Endodermal cell (in vitro differentiated cells): ENCODE results near the gene PREX1. TPM values are rescaled to one million over a fixed set of nuclear protein-coding genes. Genes with fewer than 3 reads are reported as not detected.
"Not testable (repeated sequence)": the region's sequence is repeated elsewhere in the genome, so short reads cannot be mapped to it uniquely, and the experiment has no call there.

Source experiments
- DNase-seq: peaks from one replicate; pipeline ENCODE4 v3.0.0-alpha.2; 2017
- H3K27ac ChIP-seq: 2 replicates; pipeline ENCODE4 v1.5.1; 2013; ENCODE audit warnings: mild to moderate bottlenecking, low read depth, low read length, moderate library complexity
- H3K27me3 ChIP-seq: 2 replicates; pipeline ENCODE4 v1.6.1; 2013; ENCODE audit warnings: mild to moderate bottlenecking, low read length, moderate library complexity; ENCODE audit not compliant: insufficient read depth, control insufficient read depth, poor library complexity, severe bottlenecking
- H3K36me3 ChIP-seq: 2 replicates; pipeline ENCODE4 v1.7.0; 2013; ENCODE audit warnings: mild to moderate bottlenecking, low read length, moderate library complexity; ENCODE audit not compliant: control insufficient read depth, insufficient read depth
- H3K4me1 ChIP-seq: one replicate; pipeline ENCODE4 v1.7.0; 2013; ENCODE audit warnings: low read length; ENCODE audit not compliant: control insufficient read depth, insufficient read depth
- H3K4me3 ChIP-seq: 2 replicates; pipeline ENCODE4 v1.5.1; 2013; ENCODE audit warnings: mild to moderate bottlenecking, low read length, moderate library complexity
- H3K9ac ChIP-seq: 2 replicates; pipeline ENCODE4 v1.6.1; 2013; ENCODE audit warnings: mild to moderate bottlenecking, low read length, moderate library complexity; ENCODE audit not compliant: poor library complexity, severe bottlenecking; ENCODE audit errors: extremely low read depth
- H3K9me3 ChIP-seq: 2 replicates; pipeline ENCODE4 v1.6.1; 2013; ENCODE audit warnings: mild to moderate bottlenecking, low read length, moderate library complexity; ENCODE audit not compliant: control insufficient read depth
- H3K27ac Mint-ChIP-seq: 2 replicates; pipeline ENCODE4 v1.8.0; 2020; ENCODE audit warnings: mixed read lengths
- H3K27me3 Mint-ChIP-seq: 2 replicates; pipeline ENCODE4 v1.8.0; 2021; ENCODE audit warnings: mild to moderate bottlenecking, mixed read lengths; ENCODE audit not compliant: insufficient read depth
- H3K36me3 Mint-ChIP-seq: 2 replicates; pipeline ENCODE4 v1.8.0; 2020; ENCODE audit warnings: low read depth, mixed read lengths
- H3K4me1 Mint-ChIP-seq: 2 replicates; pipeline ENCODE4 v1.8.0; 2020; ENCODE audit warnings: mixed read lengths
- H3K4me3 Mint-ChIP-seq: 2 replicates; pipeline ENCODE4 v1.8.0; 2020; ENCODE audit warnings: mild to moderate bottlenecking, moderate library complexity, mixed read lengths
- H3K9me3 Mint-ChIP-seq: 2 replicates; pipeline ENCODE4 v1.8.0; 2020; ENCODE audit warnings: mild to moderate bottlenecking, mixed read lengths
- WGBS, 2 experiments: methylation state at CpG; one replicate each; pipeline versions ENCODE4 v1.1.5 to v1.1.7; 2013; ENCODE audit warnings: missing lambda C conversion rate in 2 of 2, mixed read lengths in 1 of 2; ENCODE audit not compliant: insufficient coverage in 1 of 2, insufficient read length in 1 of 2; 5-methylcytosine and 5-hydroxymethylcytosine counted together
- total RNA-seq, 2 donors: library from RNA; stranded (reverse); fragmentation: NEBNext Ultra II Directional in 1 of 2; extraction: Animal tissue kit (Norgen Biotek cat#: 25700) in 1 of 2; gene quantifications; 2 replicates in 1 of 2; 3 replicates in 1 of 2; pipeline ENCODE4 v1.2.1, GENCODE V29; 2021
- TF ChIP-seq, protein P1 (sequence below): fragments of 200-600 bp; sonication (generic); conservative IDR thresholded peaks from 2 replicates; pipeline ENCODE4 v1.5.0; 2021; ENCODE audit warnings: antibody characterized with exemption, mild to moderate bottlenecking

Gene PREX1
- total RNA-seq, 2 donors from 2014 or later, result 65.3 to 70.5 TPM

DNA sequence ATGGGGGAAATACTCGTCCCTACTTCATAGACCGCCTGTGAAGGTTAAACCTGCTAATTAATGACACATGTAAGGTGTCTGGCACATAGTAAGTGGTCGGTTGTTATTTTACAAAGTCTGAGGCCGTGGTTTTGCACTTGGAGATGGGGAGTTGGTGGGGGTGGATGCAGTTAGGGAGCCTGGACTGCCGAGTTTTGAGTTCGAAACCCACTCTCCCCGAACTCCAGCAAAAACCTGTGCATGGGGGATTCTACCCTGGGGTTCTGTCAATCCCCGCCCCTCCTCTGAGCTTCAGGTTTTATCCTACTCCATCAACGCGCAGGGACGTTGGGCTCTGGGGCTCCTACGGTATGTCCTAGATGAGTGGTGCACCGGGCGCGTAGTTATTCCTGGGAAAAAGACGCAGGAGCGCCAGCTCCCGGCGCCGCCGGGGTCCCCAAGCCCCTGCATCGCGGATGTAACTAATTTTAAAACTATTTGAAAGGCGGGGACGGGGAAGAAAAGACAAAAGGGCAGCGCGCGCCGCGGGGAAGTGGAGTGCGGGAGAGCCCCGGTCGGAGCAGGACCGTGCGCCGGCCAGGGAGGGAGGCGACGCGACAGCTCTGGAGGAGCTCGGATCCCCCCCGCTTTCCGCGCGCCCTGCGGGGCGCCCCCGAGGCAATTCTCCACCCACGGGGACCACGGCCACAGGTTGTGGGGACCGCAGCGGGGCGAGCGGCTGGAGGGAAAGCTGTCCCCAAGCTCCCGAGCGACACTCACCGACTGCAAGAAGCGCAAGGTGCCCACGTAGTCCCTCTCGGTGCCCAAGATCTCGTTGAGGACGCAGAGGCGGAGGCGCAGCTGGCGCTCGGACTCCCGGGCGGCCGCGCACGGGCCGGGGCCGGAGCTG lies 672 bp downstream of the PREX1 start:
- WGBS, 2 experiments, result 0% methylated on average over 31 to 72 of the region's 72 CpGs
- Histone ChIP-seq H3K27me3 (peaks cover 9% of the 10 kb centered on the region), H3K9me3 (no peaks in the 10 kb centered on the region), H3K4me3 (peak overlapping the region; percentile 96), H3K36me3 (no peaks in the 10 kb centered on the region), H3K27ac (peak overlapping the region; percentile 69), H3K4me1 (peaks cover 16% of the 10 kb centered on the region), H3K9ac (peak overlapping the region; percentile 48)
- TF ChIP-seq, protein P1, sequence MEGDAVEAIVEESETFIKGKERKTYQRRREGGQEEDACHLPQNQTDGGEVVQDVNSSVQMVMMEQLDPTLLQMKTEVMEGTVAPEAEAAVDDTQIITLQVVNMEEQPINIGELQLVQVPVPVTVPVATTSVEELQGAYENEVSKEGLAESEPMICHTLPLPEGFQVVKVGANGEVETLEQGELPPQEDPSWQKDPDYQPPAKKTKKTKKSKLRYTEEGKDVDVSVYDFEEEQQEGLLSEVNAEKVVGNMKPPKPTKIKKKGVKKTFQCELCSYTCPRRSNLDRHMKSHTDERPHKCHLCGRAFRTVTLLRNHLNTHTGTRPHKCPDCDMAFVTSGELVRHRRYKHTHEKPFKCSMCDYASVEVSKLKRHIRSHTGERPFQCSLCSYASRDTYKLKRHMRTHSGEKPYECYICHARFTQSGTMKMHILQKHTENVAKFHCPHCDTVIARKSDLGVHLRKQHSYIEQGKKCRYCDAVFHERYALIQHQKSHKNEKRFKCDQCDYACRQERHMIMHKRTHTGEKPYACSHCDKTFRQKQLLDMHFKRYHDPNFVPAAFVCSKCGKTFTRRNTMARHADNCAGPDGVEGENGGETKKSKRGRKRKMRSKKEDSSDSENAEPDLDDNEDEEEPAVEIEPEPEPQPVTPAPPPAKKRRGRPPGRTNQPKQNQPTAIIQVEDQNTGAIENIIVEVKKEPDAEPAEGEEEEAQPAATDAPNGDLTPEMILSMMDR, result no peak
- DNase-seq, result peak; percentile 78
- Mint-ChIP-seq H3K4me1 (peaks cover 37% of the 10 kb centered on the region), H3K4me3 (peak overlapping the region; percentile 88), H3K9me3 (no peaks in the 10 kb centered on the region), H3K36me3 (peaks cover 5% of the 10 kb centered on the region), H3K27ac (peak overlapping the region; percentile 92), H3K27me3 (peaks cover 42% of the 10 kb centered on the region)

DNA sequence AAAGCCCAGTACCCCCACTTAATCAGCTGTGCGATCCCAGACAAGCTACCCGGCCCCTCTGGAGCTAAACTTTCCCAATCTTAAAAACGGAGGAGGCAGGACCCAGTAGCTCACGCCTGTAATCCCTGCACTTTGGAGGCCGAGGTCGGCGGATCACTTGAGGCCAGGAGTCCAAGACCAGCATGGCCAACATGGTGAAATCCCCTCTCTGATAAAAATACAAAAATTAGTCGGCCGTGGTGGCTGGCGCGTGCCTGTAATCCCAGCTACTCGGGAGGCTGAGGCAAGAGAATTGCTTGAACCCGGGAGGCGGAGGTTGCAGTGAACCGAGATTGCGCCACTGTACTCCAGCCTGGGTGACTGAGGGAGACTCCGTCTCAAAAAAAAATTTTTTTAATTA lies 1.3 kb downstream of the PREX1 start:
- Mint-ChIP-seq H3K4me3 (peak overlapping the region; percentile 88), H3K27ac (peak overlapping the region; percentile 92), H3K27me3 (peaks cover 36% of the 10 kb centered on the region), H3K4me1 (peaks cover 38% of the 10 kb centered on the region), H3K36me3 (peaks cover 11% of the 10 kb centered on the region)
- not testable (repeated sequence) for H3K36me3 ChIP-seq, H3K9me3 Mint-ChIP-seq, DNase-seq, H3K27me3 ChIP-seq, H3K9me3 ChIP-seq
- 0% methylated on average over 13 to 17 of the region's 17 CpGs for WGBS, 2 experiments
- Histone ChIP-seq H3K9ac (peak overlapping the region; percentile 48), H3K4me3 (peak overlapping the region; percentile 96), H3K4me1 (peaks cover 17% of the 10 kb centered on the region), H3K27ac (peak overlapping the region; percentile 69)

DNA sequence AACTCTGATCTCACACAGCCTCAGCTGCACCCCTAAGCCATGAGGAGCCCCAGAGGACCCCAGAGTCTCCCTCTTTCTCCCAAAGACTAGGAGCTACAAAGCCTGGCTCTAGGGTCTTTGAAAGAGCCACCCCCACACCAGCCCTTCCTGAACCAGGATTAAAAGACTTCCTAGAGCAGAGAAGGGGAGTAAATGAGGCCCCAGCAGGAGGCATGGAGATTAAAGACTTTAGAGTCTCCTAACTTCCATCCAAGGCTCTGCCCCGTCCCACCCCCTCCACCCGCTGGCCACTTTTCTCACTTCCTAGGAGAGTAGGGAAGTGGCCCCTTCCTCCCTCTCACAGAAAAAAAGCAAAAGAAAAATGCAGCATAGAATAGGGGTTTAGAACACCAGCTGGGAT lies 1.7 kb downstream of the PREX1 start:
- Histone ChIP-seq H3K9ac (peak overlapping the region; percentile 48), H3K36me3 (peaks cover 5% of the 10 kb centered on the region), H3K4me1 (peaks cover 18% of the 10 kb centered on the region), H3K27ac (peak overlapping the region; percentile 69), H3K27me3 (peaks cover 9% of the 10 kb centered on the region), H3K9me3 (no peaks in the 10 kb centered on the region), H3K4me3 (peak overlapping the region; percentile 96)
- peak; percentile 92 for DNase-seq
- WGBS, 2 experiments, result 0% methylated on average over 2 of the region's 2 CpGs; no CpG with 5 or more reads in 1 of the 2 experiments
- Mint-ChIP-seq H3K4me1 (peaks cover 38% of the 10 kb centered on the region), H3K36me3 (peaks cover 15% of the 10 kb centered on the region), H3K9me3 (no peaks in the 10 kb centered on the region), H3K27ac (peak overlapping the region; percentile 92), H3K27me3 (peaks cover 32% of the 10 kb centered on the region), H3K4me3 (peak overlapping the region; percentile 88)
- TF ChIP-seq, protein P1, result no peak
